RPMI7951 (cell line): ENCODE data around the gene PHC1. TPM values are rescaled to one million over a fixed set of nuclear protein-coding genes. Genes with fewer than 3 reads are reported as not detected.

ENCODE experiments used
- DNase-seq: peaks from one replicate; pipeline ENCODE4 v3.0.0-alpha.2; 2012; ENCODE audit warnings: low read depth
- total RNA-seq: library from RNA; depleted of rRNA; stranded (reverse); fragments of >200 nt; shearing (Covaris generic); gene quantifications from 2 replicates; pipeline ENCODE4 v1.2.3, GENCODE V29; 2014

The PHC1 gene
- total RNA-seq, 1 experiment from 2014 or later, result 10.3 TPM

GRCh38 chr12:8949342-8950220 is 35.3 kb downstream of the PHC1 start, which contains the start of gene M6PR:
TSS of gene M6PR (minus strand) at chr12:8949645. CDS start at chr12:8946404, 3,241 bp downstream.
- peak; percentile 93 for DNase-seq

GRCh38 chr12:8950221-8950527 is 35.9 kb downstream of the PHC1 start:
- DNase-seq, result no peak

GRCh38 chr12:8950702-8951478 is 36.6 kb downstream of the PHC1 start:
- DNase-seq, result no peak

GRCh38 chr12:8951744-8952143 is 37.4 kb downstream of the PHC1 start:
- DNase-seq, result no peak

- DNase-seq, result no peak
These were observed 39.6 kb downstream of the PHC1 start for GRCh38 chr12:8953773-8954402.

GRCh38 chr12:8956073-8956472 is 41.8 kb downstream of the PHC1 start:
- no peak for DNase-seq

- no peak for DNase-seq
These were observed 42.5 kb downstream of the PHC1 start for GRCh38 chr12:8956772-8957171.

GRCh38 chr12:8957561-8957960 is 43.3 kb downstream of the PHC1 start:
- DNase-seq, result no peak

- no peak for DNase-seq
These were observed 43.8 kb downstream of the PHC1 start for GRCh38 chr12:8958066-8958465.

GRCh38 chr12:8960176-8960575 is 45.9 kb downstream of the PHC1 start:
- DNase-seq, result no peak

GRCh38 chr12:8968761-8969160 is 54.5 kb downstream of the PHC1 start:
- DNase-seq, result no peak

GRCh38 chr12:8969861-8970411 is 55.6 kb downstream of the PHC1 start:
- no peak for DNase-seq

- DNase-seq, result no peak
These were observed 56.1 kb downstream of the PHC1 start for GRCh38 chr12:8970432-8970831.

- no peak for DNase-seq
These were observed 65.8 kb downstream of the PHC1 start for GRCh38 chr12:8980137-8980536.

- no peak for DNase-seq
These were observed 71.0 kb downstream of the PHC1 start for GRCh38 chr12:8985213-8985754.

- no peak for DNase-seq
These were observed 72.9 kb downstream of the PHC1 start for GRCh38 chr12:8987163-8987562.

GRCh38 chr12:8987685-8988084 is 73.4 kb downstream of the PHC1 start:
- DNase-seq, result no peak

GRCh38 chr12:8989413-8989812 is 75.1 kb downstream of the PHC1 start, which contains the start of gene KLRG1:
TSS of gene KLRG1 (plus strand) at chr12:8989546. CDS start at chr12:8989636, 90 bp downstream.
- no peak for DNase-seq
